ENCODE measurements around the gene YIF1A. TPM values are rescaled to one million over a fixed set of nuclear protein-coding genes. Genes with fewer than 3 reads are reported as not detected.
A peak's percentile ranks its signal among the peaks of the same experiment; 100 is the strongest.

Gene YIF1A
- total RNA-seq, 3 donors from 2014 or later: 56.8 to 61.4 (median 57.7) TPM

- no peaks in the 10 kb centered on the region for H3K9me3 ChIP-seq
- H3K27me3 ChIP-seq: peaks cover 3% of the 10 kb centered on the region in 2 donors
- H3K27ac ChIP-seq: peak overlapping the region; percentile 67 to 95
- peaks cover 14 to 16% of the 10 kb centered on the region in 2 donors for H3K4me1 ChIP-seq
- no peak for DNase-seq (ENCODE audit: low spot score in 2 of 2)
- TF ChIP-seq POLR2AphosphoS5 (IDR thresholded peaks at IDR 0.05) (peak in 2 of 3 donors; percentile 34 to 76), POLR2A (IDR thresholded peaks at IDR 0.05) (no peak)
- no peaks in the 10 kb centered on the region for H3K36me3 ChIP-seq
- intact Hi-C loops (cut with DNase I; ENCODE audit: low total_unique reads): no loop called here
- H3K4me3 ChIP-seq: peak overlapping the region; percentile 53 to 77 (median 64)
These were observed 29.0 kb upstream of the YIF1A start for GRCh38 chr11:66317723-66318599.

GRCh38 chr11:66317322-66317722 is 28.4 kb upstream of the YIF1A start:
- H3K4me3 ChIP-seq: peak overlapping the region; percentile 53 to 77 (median 64)
- intact Hi-C loops (cut with DNase I; ENCODE audit: low total_unique reads): no loop called here
- DNase-seq (ENCODE audit: low spot score in 2 of 2): no peak
- peaks cover 3% of the 10 kb centered on the region in 2 donors for H3K27me3 ChIP-seq
- no peaks in the 10 kb centered on the region for H3K36me3 ChIP-seq
- peaks cover 14 to 16% of the 10 kb centered on the region in 2 donors for H3K4me1 ChIP-seq
- TF ChIP-seq CTCF (IDR thresholded peaks at IDR 0.05) (no peak), POLR2AphosphoS5 (IDR thresholded peaks at IDR 0.05) (no peak), POLR2A (IDR thresholded peaks at IDR 0.05) (no peak)
- H3K9me3 ChIP-seq: no peaks in the 10 kb centered on the region
- peak overlapping the region; percentile 67 to 95 for H3K27ac ChIP-seq

GRCh38 chr11:66316849-66317251 is 27.9 kb upstream of the YIF1A start, which contains the start of gene CD248:
Gene CD248, minus strand, starts transcription at chr11:66317044. Its CDS starts 17 bp downstream, at chr11:66317027.
- Histone ChIP-seq H3K4me1 (peaks cover 13 to 14% of the 10 kb centered on the region in 2 donors), H3K4me3 (peak within 1 kb of the TSS; percentile 53 to 77 (median 64)), H3K27me3 (peaks cover 3% of the 10 kb centered on the region in 2 donors), H3K9me3 (no peaks in the 10 kb centered on the region), H3K36me3 (no peaks in the 10 kb centered on the region), H3K27ac (peak within 1 kb of the TSS; percentile 67 to 95)
- TF ChIP-seq POLR2A (IDR thresholded peaks at IDR 0.05) (no peak), POLR2AphosphoS5 (IDR thresholded peaks at IDR 0.05) (no peak), CTCF (IDR thresholded peaks at IDR 0.05) (no peak)
- no peak for DNase-seq (ENCODE audit: low spot score in 2 of 2)
- intact Hi-C loops (cut with DNase I; ENCODE audit: low total_unique reads): no loop called here

- Histone ChIP-seq H3K4me3 (peak overlapping the region; percentile 53 to 77 (median 64)), H3K36me3 (no peaks in the 10 kb centered on the region), H3K27ac (peak overlapping the region; percentile 67 to 95), H3K9me3 (no peaks in the 10 kb centered on the region), H3K4me1 (peaks cover 13 to 14% of the 10 kb centered on the region in 2 donors), H3K27me3 (peaks cover 3% of the 10 kb centered on the region in 2 donors)
- no peak for DNase-seq (ENCODE audit: low spot score in 2 of 2)
- intact Hi-C loops (cut with DNase I; ENCODE audit: low total_unique reads): no loop called here
- TF ChIP-seq POLR2AphosphoS5 (IDR thresholded peaks at IDR 0.05): no peak
These were observed 27.2 kb upstream of the YIF1A start for GRCh38 chr11:66315921-66316811.

GRCh38 chr11:66315498-66315885 is 26.5 kb upstream of the YIF1A start:
- Histone ChIP-seq H3K27me3 (peaks cover 3% of the 10 kb centered on the region in 2 donors), H3K4me1 (peaks cover 13 to 14% of the 10 kb centered on the region in 2 donors), H3K4me3 (peak overlapping the region; percentile 53 to 77 (median 64)), H3K27ac (peak overlapping the region; percentile 30 to 95), H3K9me3 (no peaks in the 10 kb centered on the region), H3K36me3 (no peaks in the 10 kb centered on the region)
- TF ChIP-seq POLR2A (IDR thresholded peaks at IDR 0.05) (no peak), POLR2AphosphoS5 (IDR thresholded peaks at IDR 0.05) (no peak), CTCF (IDR thresholded peaks at IDR 0.05) (no peak)
- intact Hi-C loops (cut with DNase I; ENCODE audit: low total_unique reads): no loop called here
- no peak for DNase-seq (ENCODE audit: low spot score in 2 of 2)
